GM12878 (cell line): ENCODE measurements around the gene COL1A1. TPM values are rescaled to one million over a fixed set of nuclear protein-coding genes. Genes with fewer than 3 reads are reported as not detected.
A peak's percentile ranks its signal among the peaks of the same experiment; 100 is the strongest.

Experiments
- ATAC-seq: fragments of 200-7000 bp; cut with Tn5 transposase; 3 replicates; pipeline ENCODE4 v1.9.1; 2020; ENCODE audit warnings: mild to moderate bottlenecking, moderate library complexity
- BruUV-seq: library from RNA; stranded (reverse); fragments of 400-500 nt; replicated peaks from 2 replicates; lab custom pipeline; 2021; lab: Mats Ljungman, UMichigan
- CTCF ChIA-PET: fragments of 300-600 bp; sonication (Branson Sonifier 250); formaldehyde crosslinking; extraction: SDS; loops from one replicate; lab custom pipeline; 2021; ENCODE audit warnings: inconsistent platforms; lab: Yijun Ruan, JAX
- POLR2A ChIA-PET: fragments of 350-600 bp; formaldehyde crosslinking; extraction: SDS; loops from one replicate; lab custom pipeline; 2021; ENCODE audit warnings: inconsistent platforms; lab: Charles Lee
- RAD21 ChIA-PET: fragments of 300-600 bp; sonication (Branson Sonifier 250); formaldehyde crosslinking; loops from one replicate; lab custom pipeline; 2023; ENCODE audit warnings: antibody characterized with exemption; ENCODE audit not compliant: unreplicated experiment; lab: Charles Lee
- SMC1A ChIA-PET: fragments of 300-600 bp; sonication (Branson Sonifier 250); formaldehyde crosslinking; loops from one replicate; lab custom pipeline; 2023; ENCODE audit not compliant: unreplicated experiment, uncharacterized antibody; lab: Charles Lee
- DNase-seq: peaks from one replicate; pipeline ENCODE4 v3.0.0-alpha.2; 2011; ENCODE audit warnings: low read depth, low spot score
- FAIRE-seq: peaks from 3 replicates; lab custom pipeline; 2011; peaks lifted over from hg19 to GRCh38; lab: Jason Lieb, UNC
- H2AFZ ChIP-seq: 2 replicates; pipeline ENCODE4 v1.6.0; 2011; ENCODE audit warnings: low read depth, low read length, control low read depth; ENCODE audit not compliant: control insufficient read depth
- H3K27ac ChIP-seq: 2 replicates; pipeline ENCODE4 v1.5.1; 2011; ENCODE audit warnings: control low read depth; ENCODE audit not compliant: control insufficient read depth, insufficient read depth
- H3K27me3 ChIP-seq, 2 experiments: replicated peaks in 1 of 2; 2 replicates each; pipeline versions ENCODE4 v1.6.0 to v1.6.1; 2011; ENCODE audit warnings: low read length in 1 of 2; ENCODE audit not compliant: control insufficient read depth in 2 of 2, insufficient read depth in 2 of 2
- H3K36me3 ChIP-seq, 2 experiments: 2 replicates each; pipeline ENCODE4 v1.5.1; 2011; ENCODE audit warnings: low read length in 1 of 2; ENCODE audit not compliant: control insufficient read depth in 2 of 2, insufficient read depth in 2 of 2
- H3K4me1 ChIP-seq: 2 replicates; pipeline ENCODE4 v1.6.1; 2011; ENCODE audit warnings: mild to moderate bottlenecking, low read length, moderate library complexity, mixed read lengths; ENCODE audit not compliant: control insufficient read depth, insufficient read depth
- H3K4me2 ChIP-seq: 2 replicates; pipeline ENCODE4 v1.6.0; 2011; ENCODE audit warnings: control low read depth; ENCODE audit not compliant: control insufficient read depth, insufficient read depth
- H3K4me3 ChIP-seq: fragments of 200-600 bp; sonication (generic); 2 replicates; pipeline ENCODE4 v1.5.1; 2016
- H3K79me2 ChIP-seq: 2 replicates; pipeline ENCODE4 v1.6.0; 2011; ENCODE audit warnings: low read length; ENCODE audit not compliant: control insufficient read depth, insufficient read depth
- H3K9ac ChIP-seq: 2 replicates; pipeline ENCODE4 v1.8.0; 2011; ENCODE audit warnings: low read length, control low read depth, mixed read lengths; ENCODE audit not compliant: control insufficient read depth, insufficient read depth
- H3K9me3 ChIP-seq: replicated peaks from 3 replicates; pipeline ENCODE4 v1.5.1; 2011; ENCODE audit warnings: mild to moderate bottlenecking, low read length; ENCODE audit not compliant: control insufficient read depth, insufficient read depth
- H4K20me1 ChIP-seq: 2 replicates; pipeline ENCODE4 v1.6.0; 2011; ENCODE audit not compliant: control insufficient read depth, insufficient read depth
- CHD1 ChIP-seq: IDR thresholded peaks from 2 replicates; pipeline ENCODE4 v1.6.1; 2012; ENCODE audit warnings: low read depth, low read length, improper control_type of control experiment
- FOXM1 ChIP-seq: IDR thresholded peaks from 2 replicates; pipeline ENCODE4 v1.6.1; 2012; ENCODE audit warnings: low read depth, mild to moderate bottlenecking, inconsistent platforms, low read length, moderate library complexity
- KAT2A ChIP-seq: conservative IDR thresholded peaks from 2 replicates; pipeline ENCODE4 v1.6.1; 2011; ENCODE audit warnings: low read depth, low read length; ENCODE audit not compliant: control insufficient read depth
- MLLT1 ChIP-seq: fragments of 450-650 bp; IDR thresholded peaks from 2 replicates; pipeline ENCODE4 v1.6.1; 2016; ENCODE audit warnings: mild to moderate bottlenecking
- SP1 ChIP-seq: IDR thresholded peaks from one replicate; pipeline ENCODE4 v1.6.1; 2011; ENCODE audit warnings: low read depth, low read length
- TAF1 ChIP-seq: IDR thresholded peaks from 2 replicates; pipeline ENCODE4 v1.6.1; 2011; ENCODE audit warnings: mild to moderate bottlenecking, low read depth, low read length, borderline replicate concordance
- ZZZ3 ChIP-seq: IDR thresholded peaks from 2 replicates; pipeline ENCODE4 v1.6.1; 2011; ENCODE audit warnings: low read depth; ENCODE audit not compliant: control insufficient read depth, insufficient read length
- WGBS: methylation state at CpG from one replicate; pipeline ENCODE4 v1.1.6; 2016; ENCODE audit warnings: low lambda C conversion rate; ENCODE audit not compliant: insufficient replicate concordance, insufficient coverage; ENCODE audit errors: missing lambda C conversion rate; 5-methylcytosine and 5-hydroxymethylcytosine counted together
- in situ Hi-C: fragments of 300-500 bp; cut with MboI; formaldehyde crosslinking; loops from 9 replicates; pipeline ENCODE4 v1.14.3; 2018; ENCODE audit warnings: mixed read lengths
- intact Hi-C: fragments of 100-400 bp; cut with micrococcal nuclease; formaldehyde crosslinking; loops from one replicate; pipeline ENCODE4 v1.14.2; 2022; ENCODE audit not compliant: unreplicated experiment
- polyA plus RNA-seq, 11 experiments: library from polyadenylated mRNA; depleted of rRNA in 4 of 11; unstranded in 6 of 11; stranded (reverse) in 5 of 11; fragments of >200 nt; fragmentation: Nextera tagmentation in 4 of 11; fragmentation: Illumina TruSeq in 1 of 11; extraction: Ambion mirVana in 4 of 11; extraction: Trizol in 1 of 11; gene quantifications; 1 replicate in 1 of 11; 2 replicates in 10 of 11; pipeline versions ENCODE4 v1.2.1 to v1.2.3, GENCODE V29; 2011 to 2016; ENCODE audit warnings: inconsistent platforms in 2 of 11, missing spikeins in 2 of 11, low read depth in 1 of 11
- total RNA-seq, 4 experiments: library from RNA; depleted of rRNA in 3 of 4; stranded (reverse); fragments of >200 nt in 3 of 4; fragmentation: Illumina TruSeq in 1 of 4; extraction: Trizol in 1 of 4; gene quantifications; 2 replicates each; pipeline versions ENCODE4 v1.2.1 to v1.2.3, GENCODE V29; 2013 to 2021
- TF ChIP-seq, protein P1 (sequence below): fragments of 450-650 bp; formaldehyde crosslinking; IDR thresholded peaks from 2 replicates; pipeline ENCODE4 v1.4.0; 2020; ENCODE audit warnings: mild to moderate bottlenecking, moderate library complexity

COL1A1 gene
- total and polyA plus RNA-seq, 10 of the 15 experiments (the other 5 are each of a cell fraction or from before 2014, with no cell fraction given): 0.18 to 7.7 (median 2.3) TPM

GRCh38 chr17:50186661-50187393 lies 14.6 kb downstream of the COL1A1 start (continued):
- TF ChIP-seq ZZZ3: no peak
- TF ChIP-seq FOXM1: no peak

DNA sequence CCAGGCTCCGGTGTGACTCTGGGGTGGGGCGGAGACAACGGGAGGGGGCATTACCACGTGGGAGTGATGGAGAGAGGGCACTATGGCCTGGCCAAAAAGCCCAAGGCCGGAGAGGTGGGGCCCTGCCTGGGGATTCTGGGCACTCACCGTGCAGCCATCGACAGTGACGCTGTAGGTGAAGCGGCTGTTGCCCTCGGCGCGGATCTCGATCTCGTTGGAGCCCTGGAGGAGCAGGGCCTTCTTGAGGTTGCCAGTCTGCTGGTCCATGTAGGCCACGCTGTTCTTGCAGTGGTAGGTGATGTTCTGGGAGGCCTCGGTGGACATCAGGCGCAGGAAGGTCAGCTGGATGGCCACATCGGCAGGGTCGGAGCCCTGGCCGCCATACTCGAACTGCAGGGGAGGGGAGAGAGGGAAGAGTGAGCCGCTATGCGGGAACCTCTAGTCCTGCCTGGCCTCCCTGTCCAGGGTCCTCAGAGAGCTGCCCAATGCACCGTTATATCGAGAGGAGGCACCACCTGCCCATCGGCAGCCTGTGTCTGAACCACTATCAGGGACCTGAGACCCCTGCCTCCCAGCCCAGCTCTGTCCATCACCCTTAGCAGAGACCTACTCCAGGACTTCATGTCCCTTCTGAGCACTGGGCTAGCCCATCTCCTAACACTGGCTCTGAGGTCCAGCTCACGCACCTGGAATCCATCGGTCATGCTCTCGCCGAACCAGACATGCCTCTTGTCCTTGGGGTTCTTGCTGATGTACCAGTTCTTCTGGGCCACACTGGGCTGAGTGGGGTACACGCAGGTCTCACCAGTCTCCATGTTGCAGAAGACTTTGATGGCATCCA lies 15.6 kb downstream of the COL1A1 start:
- Histone ChIP-seq H3K4me1 (peaks cover 23% of the 10 kb centered on the region), H3K27ac (no peak overlapping the region), H4K20me1 (no peaks in the 10 kb centered on the region), H3K9ac (no peak overlapping the region), H3K27me3 (no peaks in the 10 kb centered on the region), H3K4me3 (no peak overlapping the region), H3K9me3 (no peaks in the 10 kb centered on the region), H3K79me2 (no peaks in the 10 kb centered on the region)
- WGBS: 78% methylated on average over 29 of the region's 31 CpGs
- ChIA-PET RAD21 (interaction anchor here (2.2 kb wide), 1 partner anchor 16 kb away, joined by 7 read pairs; no protein-coding TSS in a partner anchor), POLR2A (no interaction called here), CTCF (interaction anchor here (1.4 to 3.5 kb wide), 2 partner anchors 16 to 34 kb away, joined by 4 to 26 read pairs; no protein-coding TSS in a partner anchor), SMC1A (no interaction called here)
- BruUV-seq: TSS peak; percentile 25
- no peak for FAIRE-seq
- intact Hi-C loops: no loop called here
- in situ Hi-C loops: no loop called here
- DNase-seq: no peak
- TF ChIP-seq SP1 (no peak), CHD1 (no peak), KAT2A (no peak), MLLT1 (peak; percentile 96), TAF1 (no peak)
- TF ChIP-seq, protein P1, sequence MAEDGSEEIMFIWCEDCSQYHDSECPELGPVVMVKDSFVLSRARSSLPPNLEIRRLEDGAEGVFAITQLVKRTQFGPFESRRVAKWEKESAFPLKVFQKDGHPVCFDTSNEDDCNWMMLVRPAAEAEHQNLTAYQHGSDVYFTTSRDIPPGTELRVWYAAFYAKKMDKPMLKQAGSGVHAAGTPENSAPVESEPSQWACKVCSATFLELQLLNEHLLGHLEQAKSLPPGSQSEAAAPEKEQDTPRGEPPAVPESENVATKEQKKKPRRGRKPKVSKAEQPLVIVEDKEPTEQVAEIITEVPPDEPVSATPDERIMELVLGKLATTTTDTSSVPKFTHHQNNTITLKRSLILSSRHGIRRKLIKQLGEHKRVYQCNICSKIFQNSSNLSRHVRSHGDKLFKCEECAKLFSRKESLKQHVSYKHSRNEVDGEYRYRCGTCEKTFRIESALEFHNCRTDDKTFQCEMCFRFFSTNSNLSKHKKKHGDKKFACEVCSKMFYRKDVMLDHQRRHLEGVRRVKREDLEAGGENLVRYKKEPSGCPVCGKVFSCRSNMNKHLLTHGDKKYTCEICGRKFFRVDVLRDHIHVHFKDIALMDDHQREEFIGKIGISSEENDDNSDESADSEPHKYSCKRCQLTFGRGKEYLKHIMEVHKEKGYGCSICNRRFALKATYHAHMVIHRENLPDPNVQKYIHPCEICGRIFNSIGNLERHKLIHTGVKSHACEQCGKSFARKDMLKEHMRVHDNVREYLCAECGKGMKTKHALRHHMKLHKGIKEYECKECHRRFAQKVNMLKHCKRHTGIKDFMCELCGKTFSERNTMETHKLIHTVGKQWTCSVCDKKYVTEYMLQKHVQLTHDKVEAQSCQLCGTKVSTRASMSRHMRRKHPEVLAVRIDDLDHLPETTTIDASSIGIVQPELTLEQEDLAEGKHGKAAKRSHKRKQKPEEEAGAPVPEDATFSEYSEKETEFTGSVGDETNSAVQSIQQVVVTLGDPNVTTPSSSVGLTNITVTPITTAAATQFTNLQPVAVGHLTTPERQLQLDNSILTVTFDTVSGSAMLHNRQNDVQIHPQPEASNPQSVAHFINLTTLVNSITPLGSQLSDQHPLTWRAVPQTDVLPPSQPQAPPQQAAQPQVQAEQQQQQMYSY (CRISPR knock-in tag): no peak
- TF ChIP-seq, all 136 proteins: peak for 1
- H2AFZ ChIP-seq: no peak overlapping the region
- no peak overlapping the region for H3K4me2 ChIP-seq
- H3K36me3 ChIP-seq: peaks cover 0 to 6% of the 10 kb centered on the region in 2 experiments; a peak in 2 of 4 replicates
- ATAC-seq: no peak
